PC-3 (cell line): ENCODE measurements around the gene SFT2D3. TPM values are rescaled to one million over a fixed set of nuclear protein-coding genes. Genes with fewer than 3 reads are reported as not detected.

ENCODE experiments used
- ATAC-seq: fragments of 200-7000 bp; cut with Tn5 transposase; 2 replicates; pipeline ENCODE4 v1.9.1; 2020; ENCODE audit warnings: mild to moderate bottlenecking, moderate library complexity
- Bru-seq: library from RNA; stranded (reverse); fragments of 400-500 nt; gene quantifications from one replicate; lab custom pipeline; 2021; lab: Mats Ljungman, UMichigan
- BruChase-seq, 2 experiments: library from RNA; stranded (reverse); fragments of 400-500 nt; gene quantifications; one replicate each; lab custom pipeline; 2021; lab: Mats Ljungman, UMichigan
- BruUV-seq: library from RNA; stranded (reverse); fragments of 400-500 nt; replicated peaks from 2 replicates; lab custom pipeline; 2021; lab: Mats Ljungman, UMichigan
- CTCF ChIA-PET: fragments of 300-600 bp; sonication (Branson Sonifier 250); formaldehyde crosslinking; loops from one replicate; lab custom pipeline; 2022; ENCODE audit warnings: antibody characterized with exemption; lab: Charles Lee
- POLR2A ChIA-PET: fragments of 300-600 bp; sonication (Branson Sonifier 250); formaldehyde crosslinking; loops from one replicate; lab custom pipeline; 2022; ENCODE audit warnings: antibody characterized with exemption; ENCODE audit not compliant: unreplicated experiment; lab: Charles Lee
- DNase-seq: peaks from one replicate; pipeline ENCODE4 v3.0.0-alpha.2; 2015
- H2AFZ ChIP-seq: fragments of 300-600 bp; sonication (generic); 2 replicates; pipeline ENCODE4 v1.6.0; 2016; ENCODE audit warnings: antibody characterized with exemption, low read length
- H3F3A ChIP-seq: fragments of 300-600 bp; sonication (generic); one replicate; pipeline ENCODE4 v1.6.0; 2017; ENCODE audit warnings: antibody characterized with exemption, low read length, control low read depth, mild to moderate bottlenecking; ENCODE audit not compliant: unreplicated experiment
- H3K27ac ChIP-seq: fragments of 300-600 bp; sonication (generic); 2 replicates; pipeline ENCODE4 v1.5.1; 2016; ENCODE audit warnings: mild to moderate bottlenecking, low read length
- H3K27me3 ChIP-seq: fragments of 300-600 bp; sonication (generic); 2 replicates; pipeline ENCODE4 v1.6.1; 2016; ENCODE audit warnings: low read length, mixed read lengths
- H3K36me3 ChIP-seq: fragments of 300-600 bp; sonication (generic); 2 replicates; pipeline ENCODE4 v1.6.1; 2016; ENCODE audit warnings: low read depth, mixed run types, low read length, mixed read lengths
- H3K4me1 ChIP-seq: fragments of 300-600 bp; sonication (generic); 2 replicates; pipeline ENCODE4 v1.5.1; 2016; ENCODE audit warnings: low read length; ENCODE audit not compliant: insufficient read depth
- H3K4me2 ChIP-seq: fragments of 300-600 bp; sonication (generic); 2 replicates; pipeline ENCODE4 v1.6.0; 2016; ENCODE audit warnings: low read length
- H3K4me3 ChIP-seq: fragments of 300-600 bp; sonication (generic); 2 replicates; pipeline ENCODE4 v1.5.1; 2016; ENCODE audit warnings: mild to moderate bottlenecking, low read length, mixed read lengths
- H3K79me2 ChIP-seq: fragments of 300-600 bp; sonication (generic); 2 replicates; pipeline ENCODE4 v1.6.1; 2017; ENCODE audit warnings: low read length, mixed read lengths
- H3K9ac ChIP-seq: fragments of 300-600 bp; sonication (generic); 2 replicates; pipeline ENCODE4 v1.6.0; 2016; ENCODE audit warnings: mild to moderate bottlenecking, low read length
- H3K9me2 ChIP-seq: fragments of 300-600 bp; sonication (generic); replicated peaks from 2 replicates; pipeline ENCODE4 v1.6.1; 2016; ENCODE audit warnings: mixed run types, low read length, mixed read lengths
- H3K9me3 ChIP-seq: fragments of 300-600 bp; sonication (generic); 2 replicates; pipeline ENCODE4 v1.6.1; 2016; ENCODE audit warnings: low read length, mixed read lengths
- H4K20me1 ChIP-seq: fragments of 300-600 bp; sonication (generic); 2 replicates; pipeline ENCODE4 v1.6.1; 2016; ENCODE audit warnings: low read length, mixed read lengths
- EZH2 ChIP-seq: fragments of 300-600 bp; sonication (generic); IDR thresholded peaks from one replicate; pipeline ENCODE4 v1.6.1; 2017; ENCODE audit warnings: antibody characterized with exemption, mild to moderate bottlenecking, low read length; ENCODE audit not compliant: unreplicated experiment
- EZH2phosphoT487 ChIP-seq: fragments of 300-600 bp; sonication (generic); IDR thresholded peaks from 2 replicates; pipeline ENCODE4 v1.6.1; 2018; ENCODE audit warnings: mild to moderate bottlenecking, antibody characterized with exemption, low read length, borderline replicate concordance
- intact Hi-C: fragments of 100-400 bp; cut with micrococcal nuclease; formaldehyde crosslinking; loops from 2 replicates; pipeline ENCODE4 v1.9.0; 2023
- long read RNA-seq: library from polyadenylated mRNA; unstranded; transcript quantifications from one replicate; pipeline ENCODE4 v2.0.0, GENCODE V29; 2021; ENCODE audit not compliant: unreplicated experiment
- total RNA-seq: library from RNA; depleted of rRNA; stranded (reverse); fragments of >200 nt; gene quantifications from 2 replicates; pipeline ENCODE4 v1.2.3, GENCODE V29; 2014; rRNA removed
- TF ChIP-seq, protein P1 (sequence below): fragments of 300-600 bp; sonication (generic); conservative IDR thresholded peaks from 2 replicates; pipeline ENCODE4 v1.5.1; 2017; ENCODE audit warnings: antibody characterized with exemption, low read depth, mild to moderate bottlenecking, low read length

The SFT2D3 gene, protein sequence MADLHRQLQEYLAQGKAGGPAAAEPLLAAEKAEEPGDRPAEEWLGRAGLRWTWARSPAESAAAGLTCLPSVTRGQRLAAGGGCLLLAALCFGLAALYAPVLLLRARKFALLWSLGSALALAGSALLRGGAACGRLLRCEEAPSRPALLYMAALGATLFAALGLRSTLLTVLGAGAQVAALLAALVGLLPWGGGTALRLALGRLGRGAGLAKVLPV
- total RNA-seq (4.2 and 5.4 TPM in 2 replicates), Bru-seq, nascent RNA (percentile 84 among the genes with signal in this experiment), BruChase-seq, experiment 1, labeled RNA remaining after a 6-hour chase (percentile 73 among the genes with signal in this experiment), BruChase-seq, experiment 2, labeled RNA remaining after a 2-hour chase (percentile 86 among the genes with signal in this experiment)
- long read RNA-seq, transcript SFT2D3-201 (1 exons, 3,735 nt), result major isoform, 21 of 21 reads
- long read RNA-seq, partial matches to known transcripts, result 0 of 21 reads
- long read RNA-seq, other reads (novel, unspliced or antisense), result 0 of 21 reads

- Histone ChIP-seq H4K20me1 (peaks cover 11% of the 10 kb centered on the region; the same call in 1 of the 2 replicates), H3K9me3 (no peaks in the 10 kb centered on the region), H2AFZ (peak within 1 kb of the TSS; percentile 41), H3F3A (no peaks in the 10 kb centered on the region), H3K4me1 (peaks cover 44% of the 10 kb centered on the region), H3K27ac (peak within 1 kb of the TSS; percentile 95), H3K4me2 (peak within 1 kb of the TSS; percentile 95), H3K36me3 (peaks cover 7% of the 10 kb centered on the region; the same call in 1 of the 2 replicates), H3K9ac (peak within 1 kb of the TSS; percentile 85), H3K27me3 (no peaks in the 10 kb centered on the region), H3K9me2 (no peaks in the 10 kb centered on the region), H3K79me2 (peaks cover 30% of the 10 kb centered on the region), H3K4me3 (peak within 1 kb of the TSS; percentile 73)
- ATAC-seq, result peak; percentile 82
- intact Hi-C loops, result no loop called here
- DNase-seq, result peak; percentile 91
- CTCF ChIA-PET, result interaction anchor here (0.6 kb wide), 1 partner anchor 51 kb away, joined by 5 read pairs; no protein-coding TSS in a partner anchor
- POLR2A ChIA-PET, result interaction anchor here (0.6 to 0.9 kb wide), 2 partner anchors 21 to 26 kb away, joined by 3 to 4 read pairs; partner anchors contain the start of gene LIMS2
- BruUV-seq, result no TSS peak
- no peak for TF ChIP-seq EZH2phosphoT487
- TF ChIP-seq EZH2, result no peak
Measured at GRCh38 chr2:127701193-127701650, at the start of gene SFT2D3. Gene SFT2D3 (plus strand): TSS chr2:127701497. CDS start chr2:127701529, 32 bp downstream.

- H3K4me3 ChIP-seq, result no peak overlapping the region
- DNase-seq (no peak), ATAC-seq (no peak)
- H3K4me1 ChIP-seq, result peaks cover 23% of the 10 kb centered on the region
- H3K4me2 ChIP-seq, result no peak overlapping the region
- H3K9ac ChIP-seq, result no peak overlapping the region
- no peaks in the 10 kb centered on the region for H3K79me2 ChIP-seq
- no peaks in the 10 kb centered on the region for H3K36me3 ChIP-seq
- H3F3A ChIP-seq, result no peaks in the 10 kb centered on the region
- no peaks in the 10 kb centered on the region for H4K20me1 ChIP-seq
- intact Hi-C loops, result no loop called here
- H2AFZ ChIP-seq, result no peak overlapping the region
- no peak overlapping the region for H3K27ac ChIP-seq
- ChIA-PET POLR2A (no interaction called here), CTCF (no interaction called here)
- no TSS peak for BruUV-seq
- TF ChIP-seq, protein P1, sequence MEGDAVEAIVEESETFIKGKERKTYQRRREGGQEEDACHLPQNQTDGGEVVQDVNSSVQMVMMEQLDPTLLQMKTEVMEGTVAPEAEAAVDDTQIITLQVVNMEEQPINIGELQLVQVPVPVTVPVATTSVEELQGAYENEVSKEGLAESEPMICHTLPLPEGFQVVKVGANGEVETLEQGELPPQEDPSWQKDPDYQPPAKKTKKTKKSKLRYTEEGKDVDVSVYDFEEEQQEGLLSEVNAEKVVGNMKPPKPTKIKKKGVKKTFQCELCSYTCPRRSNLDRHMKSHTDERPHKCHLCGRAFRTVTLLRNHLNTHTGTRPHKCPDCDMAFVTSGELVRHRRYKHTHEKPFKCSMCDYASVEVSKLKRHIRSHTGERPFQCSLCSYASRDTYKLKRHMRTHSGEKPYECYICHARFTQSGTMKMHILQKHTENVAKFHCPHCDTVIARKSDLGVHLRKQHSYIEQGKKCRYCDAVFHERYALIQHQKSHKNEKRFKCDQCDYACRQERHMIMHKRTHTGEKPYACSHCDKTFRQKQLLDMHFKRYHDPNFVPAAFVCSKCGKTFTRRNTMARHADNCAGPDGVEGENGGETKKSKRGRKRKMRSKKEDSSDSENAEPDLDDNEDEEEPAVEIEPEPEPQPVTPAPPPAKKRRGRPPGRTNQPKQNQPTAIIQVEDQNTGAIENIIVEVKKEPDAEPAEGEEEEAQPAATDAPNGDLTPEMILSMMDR, result no peak
- no peak for TF ChIP-seq EZH2phosphoT487
- no peak for TF ChIP-seq EZH2
- no peaks in the 10 kb centered on the region for H3K27me3 ChIP-seq
- no peaks in the 10 kb centered on the region for H3K9me2 ChIP-seq
- no peaks in the 10 kb centered on the region for H3K9me3 ChIP-seq
Measured at GRCh38 chr2:127651971-127652550, 49.2 kb upstream of the SFT2D3 start.

DNA sequence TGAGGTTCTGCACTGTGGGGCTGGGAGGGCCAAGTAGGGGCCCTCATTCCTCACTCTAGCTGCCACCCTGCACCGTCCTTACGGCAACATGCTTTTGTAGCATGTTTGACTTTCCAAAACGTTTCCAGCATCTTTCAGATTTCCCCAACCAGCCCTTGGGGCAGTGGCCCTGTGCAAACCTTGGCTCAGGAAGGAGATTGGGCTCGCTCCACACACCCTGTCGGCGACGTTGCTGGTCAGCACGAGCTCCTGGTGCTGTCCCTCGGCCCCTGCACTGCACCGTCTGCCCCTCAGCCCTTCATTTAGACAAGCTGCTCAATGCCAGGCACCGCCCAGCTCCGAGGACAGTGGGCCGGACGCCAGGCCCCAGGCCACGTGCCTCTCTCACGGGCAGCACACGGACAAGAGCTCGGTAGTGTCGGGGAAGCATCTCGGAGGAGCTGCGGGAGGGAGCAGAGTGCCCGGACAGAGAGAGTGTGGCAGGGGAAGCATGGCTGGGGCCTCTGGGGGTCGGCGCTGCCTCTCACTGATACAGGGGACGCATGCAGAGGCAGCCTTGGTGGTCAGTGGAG, 48.4 kb upstream of the SFT2D3 start:
- H3K27me3 ChIP-seq, result no peaks in the 10 kb centered on the region
- no peak overlapping the region for H3K27ac ChIP-seq
- intact Hi-C loops, result no loop called here
- DNase-seq, result no peak
- TF ChIP-seq EZH2 (no peak), EZH2phosphoT487 (no peak)
- TF ChIP-seq, protein P1, result no peak
- no peaks in the 10 kb centered on the region for H4K20me1 ChIP-seq
- H3K4me2 ChIP-seq, result no peak overlapping the region
- H3K9me3 ChIP-seq, result no peaks in the 10 kb centered on the region
- H3F3A ChIP-seq, result no peaks in the 10 kb centered on the region
- H3K4me1 ChIP-seq, result peaks cover 15% of the 10 kb centered on the region
- POLR2A ChIA-PET, result no interaction called here
- H3K9me2 ChIP-seq, result no peaks in the 10 kb centered on the region
- ATAC-seq, result no peak
- CTCF ChIA-PET, result no interaction called here
- no peaks in the 10 kb centered on the region for H3K36me3 ChIP-seq
- BruUV-seq, result no TSS peak
- H2AFZ ChIP-seq, result no peak overlapping the region
- H3K79me2 ChIP-seq, result no peaks in the 10 kb centered on the region
- H3K4me3 ChIP-seq, result no peak overlapping the region
- no peak overlapping the region for H3K9ac ChIP-seq
